HepG2 (cell line): ENCODE data around the gene SLC13A3. TPM values are rescaled to one million over a fixed set of nuclear protein-coding genes. Genes with fewer than 3 reads are reported as not detected.

Experiments
- ARHGAP35 ChIP-seq: sonication (generic); formaldehyde crosslinking; IDR thresholded peaks from 2 replicates; pipeline ENCODE4 v1.9.0; 2022; ENCODE audit warnings: mild to moderate bottlenecking, inconsistent platforms, moderate library complexity, missing genetic modification reagents, borderline replicate concordance
- ARNT2 ChIP-seq: sonication (generic); formaldehyde crosslinking; IDR thresholded peaks from 2 replicates; pipeline ENCODE4 v1.8.0; 2022; ENCODE audit warnings: mild to moderate bottlenecking, low read depth, missing genetic modification reagents, moderate library complexity
- GATA4 ChIP-seq: sonication (generic); IDR thresholded peaks from 2 replicates; pipeline ENCODE4 v1.6.1; 2016; ENCODE audit warnings: antibody characterized with exemption, low read depth, borderline replicate concordance
- HCFC1 ChIP-seq: fragments of 150-350 bp; IDR thresholded peaks from 2 replicates; pipeline ENCODE4 v1.6.1; 2014; ENCODE audit warnings: low read depth, low read length
- MAZ ChIP-seq, 2 experiments: sonication (generic) in 1 of 2; formaldehyde crosslinking in 1 of 2; IDR thresholded peaks; 2 replicates each; pipeline versions ENCODE4 v1.5.0 to v1.6.1; 2012 to 2020; ENCODE audit warnings: low read depth in 2 of 2, mild to moderate bottlenecking in 2 of 2, borderline replicate concordance in 1 of 2, improper control_type of control experiment in 1 of 2, low read length in 1 of 2, missing genetic modification reagents in 1 of 2, moderate library complexity in 1 of 2
- MEF2D ChIP-seq: sonication (generic); formaldehyde crosslinking; IDR thresholded peaks from 2 replicates; pipeline ENCODE4 v1.5.1; 2020; ENCODE audit warnings: mild to moderate bottlenecking, missing genetic modification reagents
- MEIS2 ChIP-seq: sonication (generic); formaldehyde crosslinking; IDR thresholded peaks from 2 replicates; pipeline ENCODE4 v1.9.0; 2021; ENCODE audit warnings: mild to moderate bottlenecking, missing genetic modification reagents
- RCOR2 ChIP-seq: IDR thresholded peaks from 2 replicates; pipeline ENCODE4 v1.6.1; 2016; ENCODE audit warnings: missing biosample characterization, missing genetic modification reagents
- SMARCC2 ChIP-seq: fragments of 450-650 bp; IDR thresholded peaks from 2 replicates; pipeline ENCODE4 v1.6.1; 2017; ENCODE audit warnings: antibody characterized with exemption, mild to moderate bottlenecking
- SOX6 ChIP-seq, 2 experiments: fragments of 450-650 bp in 1 of 2; sonication (generic) in 1 of 2; formaldehyde crosslinking in 1 of 2; IDR thresholded peaks; 2 replicates each; pipeline versions ENCODE4 v1.4.0 to v1.6.1; 2017 to 2020; ENCODE audit warnings: antibody characterized with exemption in 1 of 2, mild to moderate bottlenecking in 1 of 2, missing genetic modification reagents in 1 of 2
- SRY ChIP-seq: sonication (generic); formaldehyde crosslinking; IDR thresholded peaks from 2 replicates; pipeline ENCODE4 v1.8.0; 2022; ENCODE audit warnings: mild to moderate bottlenecking, missing genetic modification reagents
- SSRP1 ChIP-seq: IDR thresholded peaks from 2 replicates; pipeline ENCODE4 v1.6.1; 2016; ENCODE audit warnings: control low read depth
- ZMAT3 ChIP-seq: sonication (generic); formaldehyde crosslinking; conservative IDR thresholded peaks from 2 replicates; pipeline ENCODE4 v1.7.0; 2021; ENCODE audit warnings: missing genetic modification reagents
- ZNF337 ChIP-seq: sonication (generic); formaldehyde crosslinking; IDR thresholded peaks from 2 replicates; pipeline ENCODE4 v1.5.1; 2020; ENCODE audit warnings: missing genetic modification reagents, low read depth, mild to moderate bottlenecking, borderline replicate concordance
- ZNF543 ChIP-seq: sonication (generic); formaldehyde crosslinking; IDR thresholded peaks from 2 replicates; pipeline ENCODE4 v1.4.0; 2020; ENCODE audit warnings: mild to moderate bottlenecking, missing genetic modification reagents
- ZNF556 ChIP-seq: sonication (generic); formaldehyde crosslinking; IDR thresholded peaks from 2 replicates; pipeline ENCODE4 v1.4.0; 2020; ENCODE audit warnings: mild to moderate bottlenecking, missing genetic modification reagents, borderline replicate concordance
- ZNF75D ChIP-seq: sonication (generic); formaldehyde crosslinking; IDR thresholded peaks from 2 replicates; pipeline ENCODE4 v1.8.1; 2023; ENCODE audit warnings: missing genetic modification reagents, mild to moderate bottlenecking, borderline replicate concordance
- ZNF878 ChIP-seq: sonication (generic); formaldehyde crosslinking; IDR thresholded peaks from 2 replicates; pipeline ENCODE4 v1.8.1; 2023; ENCODE audit warnings: mild to moderate bottlenecking, missing genetic modification reagents, moderate library complexity
- ZNF891 ChIP-seq: sonication (generic); formaldehyde crosslinking; IDR thresholded peaks from 2 replicates; pipeline ENCODE4 v1.5.0; 2020; ENCODE audit warnings: mild to moderate bottlenecking, missing genetic modification reagents
- ZZZ3 ChIP-seq: sonication (generic); formaldehyde crosslinking; IDR thresholded peaks from 2 replicates; pipeline ENCODE4 v1.4.0; 2020; ENCODE audit warnings: missing genetic modification reagents, mild to moderate bottlenecking, borderline replicate concordance
- polyA plus RNA-seq, 8 experiments: library from polyadenylated mRNA; depleted of rRNA in 3 of 8; stranded (reverse) in 7 of 8; unstranded in 1 of 8; fragments of >200 nt; fragmentation: Illumina TruSeq in 4 of 8; extraction: Trizol in 4 of 8; gene quantifications; 2 replicates each; pipeline versions ENCODE4 v1.2.1 to v1.2.3, GENCODE V29; 2011 to 2016; ENCODE audit warnings: low read depth in 4 of 8, missing spikeins in 1 of 8, mixed read lengths in 1 of 8; ENCODE audit not compliant: insufficient read depth in 1 of 8
- total RNA-seq, 5 experiments: library from RNA; depleted of rRNA; stranded (reverse); fragments of >200 nt; fragmentation: Illumina TruSeq; extraction: Trizol; gene quantifications; 2 replicates each; pipeline ENCODE4 v1.2.3, GENCODE V29; 2016; ENCODE audit warnings: low read depth in 1 of 5
- TF ChIP-seq, protein P1 (sequence below): sonication (generic); formaldehyde crosslinking; IDR thresholded peaks from 2 replicates; pipeline ENCODE4 v1.8.1; 2023; ENCODE audit warnings: mild to moderate bottlenecking, missing genetic modification reagents, borderline replicate concordance
- TF ChIP-seq, protein P2 (sequence below): IDR thresholded peaks from 2 replicates; pipeline ENCODE4 v1.6.1; 2016
- TF ChIP-seq, protein P3 (sequence below): IDR thresholded peaks from 2 replicates; pipeline ENCODE4 v1.6.1; 2016; ENCODE audit warnings: missing biosample characterization, missing genetic modification reagents, low read depth

The SLC13A3 gene
- total and polyA plus RNA-seq, 2 of the 13 experiments (the other 11 are each of a cell fraction or from before 2014, with no cell fraction given): 66.5 to 76.0 TPM

DNA sequence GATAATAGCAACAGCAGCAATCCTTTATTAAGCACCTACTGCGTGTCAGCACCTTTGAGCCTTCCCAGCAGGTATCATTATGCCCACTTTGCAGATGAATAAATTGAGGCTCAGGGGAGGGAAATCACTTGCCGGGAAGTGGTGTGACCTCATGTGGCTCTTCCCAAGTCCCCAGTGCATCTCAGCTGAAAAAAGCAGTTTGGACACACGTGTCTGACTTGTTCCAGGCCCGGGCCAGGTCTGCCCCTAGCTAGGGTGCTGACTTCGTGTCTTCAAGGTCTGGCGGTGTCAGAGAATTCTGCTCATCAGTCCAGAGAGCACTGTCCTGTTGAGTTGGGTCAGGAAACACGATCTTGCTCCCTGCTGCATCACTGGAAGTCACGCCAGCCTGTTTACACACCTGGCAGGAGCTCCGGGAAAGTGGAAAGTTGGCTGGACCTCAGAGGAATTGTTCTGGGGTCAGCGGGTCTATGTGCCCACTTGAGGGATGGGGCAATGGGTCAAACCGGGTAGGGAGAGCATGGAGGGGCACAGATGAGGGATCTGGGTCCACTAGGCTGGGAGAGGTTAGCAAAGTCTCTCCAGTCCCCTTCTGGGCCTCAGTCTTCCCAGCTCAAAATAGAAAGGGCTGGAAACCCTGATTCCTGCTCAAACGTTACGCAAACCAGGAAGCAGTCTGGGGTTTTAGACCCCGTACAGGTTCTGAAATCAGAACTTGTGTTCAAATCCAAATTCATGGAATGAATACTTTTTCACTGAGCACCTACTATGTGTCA is 10.5 kb downstream of the SLC13A3 start (continued):
- TF ChIP-seq, protein P1, sequence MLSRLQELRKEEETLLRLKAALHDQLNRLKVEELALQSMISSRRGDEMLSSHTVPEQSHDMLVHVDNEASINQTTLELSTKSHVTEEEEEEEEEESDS (CRISPR knock-in tag): no peak
- TF ChIP-seq ARHGAP35 (peak; percentile 54; the same call in 1 of the 2 replicates), MEF2D (CRISPR knock-in tag) (peak; percentile 84), ZNF337 (0 out of 2 replicates have a peak, but pooled peaks have one; percentile 74), GATA4 (peak; percentile 77; the same call in 1 of the 2 replicates), ZZZ3 (CRISPR knock-in tag) (no peak), ZNF556 (CRISPR knock-in tag) (0 out of 2 replicates have a peak, but pooled peaks have one; percentile 55), MAZ (IDR thresholded peaks at IDR 0.05; ENCODE audit: borderline replicate concordance, low read depth, low read length) (0 out of 2 replicates have a peak, but pooled peaks have one; percentile 38), MAZ (CRISPR knock-in tag; IDR thresholded peaks at IDR 0.05; ENCODE audit: low read depth) (peak; percentile 45; the same call in 1 of the 2 replicates), SMARCC2 (no peak), ZNF75D (CRISPR knock-in tag) (no peak), ZNF891 (CRISPR knock-in tag) (0 out of 2 replicates have a peak, but pooled peaks have one; percentile 65), ZNF543 (CRISPR knock-in tag) (peak; percentile 77; the same call in 1 of the 2 replicates), SOX6 (IDR thresholded peaks at IDR 0.05) (no peak), SOX6 (CRISPR knock-in tag; IDR thresholded peaks at IDR 0.05) (peak; percentile 90), ARNT2 (CRISPR knock-in tag) (no peak), MEIS2 (no peak; the same call in 1 of the 2 replicates), SRY (CRISPR knock-in tag) (peak; percentile 67; the same call in 1 of the 2 replicates), HCFC1 (0 out of 2 replicates have a peak, but pooled peaks have one; percentile 1), ZMAT3 (CRISPR knock-in tag) (peak; percentile 81), ZNF878 (CRISPR knock-in tag) (0 out of 2 replicates have a peak, but pooled peaks have one; percentile 35), SSRP1 (CRISPR knock-in tag) (no peak), RCOR2 (peak; percentile 82; the same call in 1 of the 2 replicates)
- TF ChIP-seq, protein P2, sequence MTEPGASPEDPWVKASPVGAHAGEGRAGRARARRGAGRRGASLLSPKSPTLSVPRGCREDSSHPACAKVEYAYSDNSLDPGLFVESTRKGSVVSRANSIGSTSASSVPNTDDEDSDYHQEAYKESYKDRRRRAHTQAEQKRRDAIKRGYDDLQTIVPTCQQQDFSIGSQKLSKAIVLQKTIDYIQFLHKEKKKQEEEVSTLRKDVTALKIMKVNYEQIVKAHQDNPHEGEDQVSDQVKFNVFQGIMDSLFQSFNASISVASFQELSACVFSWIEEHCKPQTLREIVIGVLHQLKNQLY (CRISPR knock-in tag): peak; percentile 58; the same call in 1 of the 2 replicates
- TF ChIP-seq, protein P3, sequence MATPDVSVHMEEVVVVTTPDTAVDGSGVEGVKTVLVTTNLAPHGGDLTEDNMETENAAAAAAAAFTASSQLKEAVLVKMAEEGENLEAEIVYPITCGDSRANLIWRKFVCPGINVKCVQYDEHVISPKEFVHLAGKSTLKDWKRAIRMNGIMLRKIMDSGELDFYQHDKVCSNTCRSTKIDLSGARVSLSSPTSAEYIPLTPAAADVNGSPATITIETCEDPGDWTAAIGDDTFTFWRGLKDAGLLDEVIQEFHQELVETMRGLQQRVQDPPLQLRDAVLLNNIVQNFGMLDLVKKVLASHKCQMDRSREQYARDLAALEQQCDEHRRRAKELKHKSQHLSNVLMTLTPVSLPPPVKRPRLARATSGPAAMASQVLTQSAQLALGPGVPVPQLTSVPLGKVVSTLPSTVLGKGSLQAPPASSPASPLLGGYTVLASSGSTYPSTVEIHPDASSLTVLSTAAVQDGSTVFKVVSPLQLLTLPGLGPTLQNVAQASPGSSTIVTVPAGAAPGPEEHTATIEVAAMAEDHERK (CRISPR knock-in tag): no peak
